ENCODE measurements around the gene FBXO41.

Gene FBXO41

GRCh38 chr2:73214120-73215035 lies 69.9 kb downstream of the FBXO41 start, which contains the start of gene SMYD5:
TSS of gene SMYD5 (plus strand) at chr2:73214245. CDS start at chr2:73214267, 22 bp downstream.
- peak; percentile 83 to 84 for DNase-seq (ENCODE audit: low read depth in 2 of 2)

- peak; percentile 38 to 54 for DNase-seq (ENCODE audit: low read depth in 2 of 2)
Measured at GRCh38 chr2:73212448-73213176, 71.7 kb downstream of the FBXO41 start.

GRCh38 chr2:73212098-73212447 lies 72.2 kb downstream of the FBXO41 start:
- no peak for DNase-seq (ENCODE audit: low read depth in 2 of 2)

DNA sequence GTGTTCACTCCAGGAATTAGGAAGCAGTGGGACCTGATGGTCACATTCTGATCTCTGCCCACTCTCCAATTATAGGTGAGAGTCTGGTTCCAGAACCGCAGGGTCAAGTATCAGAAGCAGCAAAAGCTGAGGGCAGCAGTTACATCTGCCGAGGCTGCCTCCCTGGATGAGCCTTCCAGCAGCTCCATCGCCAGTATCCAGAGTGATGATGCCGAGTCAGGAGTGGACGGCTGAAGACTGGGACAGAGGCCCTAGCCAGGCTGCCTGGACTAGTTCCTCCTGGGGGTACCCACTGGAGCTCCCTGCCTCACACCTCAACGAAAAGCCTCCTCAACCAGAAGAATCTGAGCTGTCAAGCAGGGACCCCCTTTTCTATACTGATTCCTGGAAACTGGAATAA lies 73.6 kb downstream of the FBXO41 start:
- no peak for DNase-seq (ENCODE audit: low read depth in 2 of 2)

DNA sequence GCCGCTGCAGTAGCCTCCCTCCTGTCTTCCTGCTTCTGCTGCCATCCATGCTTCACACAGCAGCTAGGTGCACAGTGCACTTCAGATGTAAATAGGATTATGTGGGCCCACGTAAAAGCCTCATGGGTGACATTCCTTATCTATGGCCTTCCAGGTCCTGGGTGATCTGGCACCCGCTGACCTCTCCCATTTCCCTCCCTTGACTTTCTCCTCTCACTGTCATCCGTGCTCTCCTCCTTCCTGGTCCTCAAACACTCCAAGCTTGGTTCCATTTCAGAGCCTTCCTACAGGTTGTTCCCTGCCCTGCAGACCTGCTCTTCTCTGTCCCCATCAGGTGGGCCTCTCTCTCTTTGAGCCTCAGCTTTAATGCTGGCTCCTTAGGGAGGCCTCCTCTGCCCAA lies 74.3 kb downstream of the FBXO41 start:
- DNase-seq (ENCODE audit: low read depth in 2 of 2), result no peak

GRCh38 chr2:73208258-73208657 lies 76.0 kb downstream of the FBXO41 start:
- DNase-seq (ENCODE audit: low read depth in 2 of 2), result no peak

DNA sequence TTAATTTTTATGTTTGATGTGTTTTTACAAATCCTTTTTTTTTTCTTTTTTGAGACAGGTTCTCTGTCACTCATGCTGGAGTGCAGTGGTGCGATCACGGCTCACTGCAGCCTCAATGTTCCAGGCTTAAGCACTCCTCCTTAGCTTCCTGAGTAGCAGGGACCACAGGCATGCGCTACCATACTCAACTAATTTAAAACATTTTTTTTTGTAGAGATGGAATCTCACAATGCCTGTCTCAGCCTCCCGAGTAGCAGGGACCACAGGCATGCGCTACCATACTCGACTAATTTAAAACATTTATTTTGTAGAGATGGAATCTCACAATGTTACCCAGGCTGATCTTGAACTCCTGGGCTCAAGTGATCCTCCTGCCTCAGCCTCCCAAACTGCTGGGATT lies 78.7 kb downstream of the FBXO41 start:
- no peak for DNase-seq (ENCODE audit: low read depth in 2 of 2)
